HL-60 (cell line): Measurements from ENCODE around the gene PRDM1.

Experiments
- DNase-seq, 2 experiments: peaks; one replicate each; pipeline ENCODE4 v3.0.0-alpha.2; 2010 to 2020; ENCODE audit warnings: low read depth in 1 of 2, low spot score in 1 of 2
- H3K27ac ChIP-seq: fragments of 250-450 bp; sonication (Bioruptor Pico); replicated peaks from 2 replicates; pipeline ENCODE4 v1.5.1; 2020; ENCODE audit warnings: mild to moderate bottlenecking, moderate library complexity
- H3K27me3 ChIP-seq: fragments of 250-450 bp; sonication (Bioruptor Pico); 2 replicates; pipeline ENCODE4 v1.5.1; 2021; ENCODE audit warnings: mild to moderate bottlenecking, moderate library complexity; ENCODE audit not compliant: insufficient read depth, poor library complexity, severe bottlenecking
- H3K4me3 ChIP-seq: replicated peaks from 2 replicates; pipeline ENCODE4 v1.5.1; 2011; ENCODE audit warnings: mild to moderate bottlenecking, control low read depth, low read length; ENCODE audit not compliant: insufficient read depth
- CTCF ChIP-seq: IDR thresholded peaks from one replicate; pipeline ENCODE4 v1.5.1; 2011; ENCODE audit warnings: low read length, control low read depth, inconsistent platforms; ENCODE audit not compliant: insufficient read depth
- GABPA ChIP-seq: IDR thresholded peaks from 2 replicates; pipeline ENCODE4 v1.6.1; 2012; ENCODE audit warnings: low read depth
- POLR2AphosphoS5 ChIP-seq: IDR thresholded peaks from 2 replicates; pipeline ENCODE4 v1.6.1; 2012; ENCODE audit warnings: low read depth
- REST ChIP-seq: IDR thresholded peaks from 2 replicates; pipeline ENCODE4 v1.6.1; 2012; ENCODE audit warnings: low read depth; ENCODE audit not compliant: insufficient replicate concordance
- SPI1 ChIP-seq: IDR thresholded peaks from 2 replicates; pipeline ENCODE4 v1.6.1; 2012; ENCODE audit warnings: low read depth, mild to moderate bottlenecking, borderline replicate concordance

The PRDM1 gene

GRCh38 chr6:106154326-106154725 is 68.2 kb downstream of the PRDM1 start:
- no peak for TF ChIP-seq POLR2AphosphoS5
- TF ChIP-seq GABPA, result no peak
- no peak for TF ChIP-seq CTCF
- no peak overlapping the region for H3K27ac ChIP-seq
- no peak for DNase-seq
- no peak overlapping the region for H3K4me3 ChIP-seq
- H3K27me3 ChIP-seq, result no peaks in the 10 kb centered on the region

DNA sequence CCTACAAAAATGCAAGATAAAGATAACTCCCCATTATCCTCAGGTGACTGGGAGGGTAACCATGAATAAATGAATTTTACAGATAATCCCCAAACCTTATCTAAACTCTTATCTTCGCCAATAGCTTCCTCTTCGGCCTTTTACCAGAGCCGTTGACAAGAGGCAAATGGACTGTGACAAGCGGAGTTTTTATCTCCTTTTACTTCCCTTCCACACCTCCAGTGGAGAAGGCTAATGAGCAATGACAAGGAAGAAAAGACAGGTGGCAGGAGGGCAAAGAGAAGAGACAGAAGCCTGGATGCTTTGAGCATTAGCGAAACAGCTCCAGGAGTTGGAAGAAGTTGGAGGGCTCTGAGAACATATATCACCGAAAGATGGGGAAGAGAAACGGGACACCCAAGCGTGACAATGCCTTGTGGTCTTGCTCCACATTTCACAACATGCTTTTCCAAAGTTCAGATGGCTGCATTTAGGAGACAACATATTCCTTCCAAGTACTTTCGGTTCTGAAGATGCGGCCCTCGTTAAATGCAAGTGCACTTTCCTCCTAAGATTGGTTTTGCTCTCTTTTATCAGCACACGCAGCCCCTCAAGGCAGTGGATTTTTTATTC is 69.2 kb downstream of the PRDM1 start:
- Histone ChIP-seq H3K4me3 (no peak overlapping the region), H3K27me3 (no peaks in the 10 kb centered on the region), H3K27ac (no peak overlapping the region)
- TF ChIP-seq SPI1 (no peak), REST (no peak), CTCF (no peak), GABPA (no peak), POLR2AphosphoS5 (no peak)
- DNase-seq, result no peak

- TF ChIP-seq CTCF (no peak), POLR2AphosphoS5 (no peak), SPI1 (no peak), REST (no peak), GABPA (no peak)
- no peaks in the 10 kb centered on the region for H3K27me3 ChIP-seq
- no peak overlapping the region for H3K4me3 ChIP-seq
- DNase-seq, result no peak
- no peak overlapping the region for H3K27ac ChIP-seq
Observed at GRCh38 chr6:106156413-106156812, 70.3 kb downstream of the PRDM1 start.

GRCh38 chr6:106156863-106157262 is 70.7 kb downstream of the PRDM1 start:
- H3K27me3 ChIP-seq, result no peaks in the 10 kb centered on the region
- no peak for DNase-seq
- H3K27ac ChIP-seq, result no peak overlapping the region
- TF ChIP-seq REST, result no peak
- TF ChIP-seq SPI1, result no peak
- TF ChIP-seq CTCF, result no peak
- no peak for TF ChIP-seq GABPA
- TF ChIP-seq POLR2AphosphoS5, result no peak
- no peak overlapping the region for H3K4me3 ChIP-seq
